HG02610 (cell line): ENCODE results near the gene TMEM184B.
A peak's percentile ranks its signal among the peaks of the same experiment; 100 is the strongest.

Experiments used
- ATAC-seq: cut with Tn5 transposase; IDR thresholded peaks from one replicate; pipeline ENCODE4 v1.9.1; 2021; ENCODE audit warnings: mild to moderate bottlenecking, moderate library complexity; ENCODE audit not compliant: unreplicated experiment

TMEM184B gene

GRCh38 chr22:38228326-38228872, 44.4 kb downstream of the TMEM184B start:
- ATAC-seq = no peak

- no peak for ATAC-seq
Measured at GRCh38 chr22:38226853-38227649, 45.8 kb downstream of the TMEM184B start.

GRCh38 chr22:38223289-38223960, 49.4 kb downstream of the TMEM184B start:
- ATAC-seq = no peak

GRCh38 chr22:38222797-38223119, 50.1 kb downstream of the TMEM184B start:
- ATAC-seq = no peak

- ATAC-seq = no peak
Measured at GRCh38 chr22:38221908-38222796, 50.7 kb downstream of the TMEM184B start.

- ATAC-seq = no peak
Measured at GRCh38 chr22:38221407-38221806, 51.4 kb downstream of the TMEM184B start.

GRCh38 chr22:38220653-38221386, 52.0 kb downstream of the TMEM184B start:
- ATAC-seq = no peak

GRCh38 chr22:38220163-38220562, 52.6 kb downstream of the TMEM184B start:
- no peak for ATAC-seq

GRCh38 chr22:38219632-38220031, 53.2 kb downstream of the TMEM184B start:
- ATAC-seq = no peak

GRCh38 chr22:38218661-38219622, 53.9 kb downstream of the TMEM184B start:
- ATAC-seq = no peak

- ATAC-seq = no peak
Measured at GRCh38 chr22:38215156-38216038, 57.4 kb downstream of the TMEM184B start.

GRCh38 chr22:38214302-38215056, 58.3 kb downstream of the TMEM184B start:
- peak; percentile 48 for ATAC-seq

GRCh38 chr22:38213990-38214301, 58.9 kb downstream of the TMEM184B start:
- no peak for ATAC-seq

- ATAC-seq = no peak
Measured at GRCh38 chr22:38213319-38213989, 59.4 kb downstream of the TMEM184B start.

GRCh38 chr22:38212442-38212841, 60.4 kb downstream of the TMEM184B start:
- ATAC-seq = no peak

GRCh38 chr22:38211556-38211955, 61.3 kb downstream of the TMEM184B start:
- no peak for ATAC-seq

- no peak for ATAC-seq
Measured at GRCh38 chr22:38208551-38208968, 64.2 kb downstream of the TMEM184B start.
